Lower leg skin (tissue), 4 donors: ENCODE results near the gene KIAA0513. TPM values are rescaled to one million over a fixed set of nuclear protein-coding genes. Genes with fewer than 3 reads are reported as not detected.
A peak's percentile ranks its signal among the peaks of the same experiment; 100 is the strongest.
"Not testable (repeated sequence)": the region's sequence is repeated elsewhere in the genome, so short reads cannot be mapped to it uniquely, and the experiment has no call there.

ENCODE experiments used
- DNase-seq, 2 donors: peaks; one replicate each; pipeline ENCODE4 v3.0.0-alpha.2; 2019; ENCODE audit warnings: low spot score in 2 of 2
- H3K4me3 ChIP-seq: fragments of 200-600 bp; sonication (generic); 2 replicates; pipeline ENCODE4 v1.5.1; 2017; ENCODE audit warnings: mild to moderate bottlenecking, low read depth; ENCODE audit not compliant: poor library complexity, severe bottlenecking
- POLR2A ChIP-seq, 2 donors: fragments of 450-650 bp; IDR thresholded peaks; one replicate each; pipeline ENCODE4 v1.6.1; 2016 to 2017; ENCODE audit warnings: antibody characterized with exemption in 2 of 2, mild to moderate bottlenecking in 1 of 2, moderate library complexity in 1 of 2
- WGBS, 2 donors: methylation state at CpG; one replicate each; pipeline ENCODE4 v1.1.5; 2018; 5-methylcytosine and 5-hydroxymethylcytosine counted together
- intact Hi-C: fragments of 100-400 bp; cut with DNase I; formaldehyde crosslinking; loops from one replicate; pipeline ENCODE4 v1.15.0; 2023; ENCODE audit warnings: low total_unique reads
- total RNA-seq, 4 donors: library from RNA; depleted of rRNA; stranded (reverse); fragments of >200 nt; gene quantifications; one replicate each; pipeline ENCODE4 v1.1.0, GENCODE V29; 2016
- TF ChIP-seq, protein P1 (sequence below), 3 donors: fragments of 450-650 bp; IDR thresholded peaks; one replicate each; pipeline ENCODE4 v1.5.1; 2016; ENCODE audit warnings: antibody characterized with exemption in 3 of 3, mild to moderate bottlenecking in 3 of 3, moderate library complexity in 2 of 3

KIAA0513 gene
- total RNA-seq, 4 donors from 2014 or later, result 37.5 to 48.1 (median 39.2) TPM

DNA sequence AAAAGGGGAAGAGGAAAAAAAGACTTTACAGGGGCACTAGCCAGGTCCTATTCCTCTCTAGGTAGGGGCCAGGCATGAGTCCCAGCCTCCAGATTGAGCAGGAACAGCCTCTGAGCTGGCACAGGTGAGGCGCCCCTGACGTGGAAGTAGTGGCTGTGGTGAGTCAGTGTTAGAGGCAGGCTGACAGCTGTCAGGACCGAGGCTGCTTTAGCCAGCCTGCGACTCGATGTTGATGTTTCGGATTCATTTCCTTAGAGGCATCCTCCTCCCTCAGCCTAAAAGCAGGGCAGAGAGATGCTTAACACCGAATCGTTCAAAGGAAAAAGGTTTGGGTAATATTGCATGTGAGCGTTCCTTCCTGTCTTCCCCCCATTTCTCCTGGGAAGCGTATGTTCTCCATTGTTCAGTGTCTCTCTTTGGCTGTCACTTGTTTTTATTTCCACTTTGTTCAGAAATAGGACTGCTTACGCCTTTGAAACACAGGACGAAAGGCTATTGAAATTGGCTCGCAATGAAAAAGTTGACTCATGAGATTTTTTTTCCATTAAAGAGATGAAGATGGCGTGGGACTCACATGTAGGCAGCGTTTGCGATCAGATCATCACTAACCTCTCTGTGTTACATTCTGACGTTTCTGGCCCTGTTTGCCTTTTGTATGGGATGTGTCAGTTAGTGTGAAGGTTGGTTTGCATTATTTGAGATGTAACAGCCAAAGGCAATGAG, 1.3 kb downstream of the KIAA0513 start:
- 6 to 7% methylated on average over 17 of the region's 17 CpGs for WGBS, 2 donors
- intact Hi-C loops, result no loop called here
- no peak overlapping the region for H3K4me3 ChIP-seq
- TF ChIP-seq, protein P1, sequence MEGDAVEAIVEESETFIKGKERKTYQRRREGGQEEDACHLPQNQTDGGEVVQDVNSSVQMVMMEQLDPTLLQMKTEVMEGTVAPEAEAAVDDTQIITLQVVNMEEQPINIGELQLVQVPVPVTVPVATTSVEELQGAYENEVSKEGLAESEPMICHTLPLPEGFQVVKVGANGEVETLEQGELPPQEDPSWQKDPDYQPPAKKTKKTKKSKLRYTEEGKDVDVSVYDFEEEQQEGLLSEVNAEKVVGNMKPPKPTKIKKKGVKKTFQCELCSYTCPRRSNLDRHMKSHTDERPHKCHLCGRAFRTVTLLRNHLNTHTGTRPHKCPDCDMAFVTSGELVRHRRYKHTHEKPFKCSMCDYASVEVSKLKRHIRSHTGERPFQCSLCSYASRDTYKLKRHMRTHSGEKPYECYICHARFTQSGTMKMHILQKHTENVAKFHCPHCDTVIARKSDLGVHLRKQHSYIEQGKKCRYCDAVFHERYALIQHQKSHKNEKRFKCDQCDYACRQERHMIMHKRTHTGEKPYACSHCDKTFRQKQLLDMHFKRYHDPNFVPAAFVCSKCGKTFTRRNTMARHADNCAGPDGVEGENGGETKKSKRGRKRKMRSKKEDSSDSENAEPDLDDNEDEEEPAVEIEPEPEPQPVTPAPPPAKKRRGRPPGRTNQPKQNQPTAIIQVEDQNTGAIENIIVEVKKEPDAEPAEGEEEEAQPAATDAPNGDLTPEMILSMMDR (IDR thresholded peaks at IDR 0.05), result no peak
- TF ChIP-seq POLR2A (IDR thresholded peaks at IDR 0.05), result no peak
- peak; percentile 65 to 90 for DNase-seq

DNA sequence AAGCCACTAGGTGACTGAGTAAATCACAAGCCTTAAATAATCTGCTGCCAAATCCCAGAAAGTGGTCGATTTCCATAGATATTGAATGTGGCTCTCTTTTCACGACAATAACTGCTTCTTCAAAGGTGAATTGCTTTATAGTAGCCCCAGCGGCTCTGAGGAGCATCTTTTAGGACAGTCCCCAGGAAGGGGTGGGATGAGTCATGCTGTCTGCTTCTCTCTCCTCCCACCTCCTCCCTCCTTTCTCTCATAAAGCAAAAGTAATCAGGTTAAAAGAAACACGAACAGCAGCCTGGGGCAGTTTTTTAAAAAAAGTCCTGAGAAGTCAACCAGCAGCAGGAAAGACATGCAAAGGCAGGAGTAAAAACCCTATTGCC, 1.8 kb downstream of the KIAA0513 start:
- no peak overlapping the region for H3K4me3 ChIP-seq
- 10 to 12% methylated on average over 4 of the region's 4 CpGs for WGBS, 2 donors
- DNase-seq, result no peak
- TF ChIP-seq POLR2A (IDR thresholded peaks at IDR 0.05), result no peak
- TF ChIP-seq, protein P1 (IDR thresholded peaks at IDR 0.05), result no peak
- intact Hi-C loops, result no loop called here

DNA sequence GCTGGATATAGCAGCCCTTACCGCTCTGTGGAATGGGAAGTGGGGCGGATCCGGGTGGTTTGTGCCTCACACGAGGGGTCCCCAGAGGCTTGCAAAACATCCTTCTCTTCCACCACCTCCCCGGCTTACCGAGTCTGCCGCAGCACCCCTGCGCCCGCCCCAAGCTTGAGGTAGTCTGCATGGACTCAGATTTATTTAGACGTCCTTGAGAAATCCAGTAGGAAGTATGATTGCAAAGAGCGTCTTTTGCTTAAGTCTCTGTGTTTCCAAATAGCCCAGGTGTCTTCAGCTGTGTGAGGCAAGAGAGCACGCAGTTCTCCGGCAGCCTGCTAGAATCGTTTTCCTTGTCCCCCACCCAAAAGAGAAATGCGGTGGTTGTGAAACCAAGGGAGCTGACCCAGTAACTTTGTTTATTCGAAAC, 2.4 kb downstream of the KIAA0513 start:
- DNase-seq, result no peak
- no peak overlapping the region for H3K4me3 ChIP-seq
- WGBS, 2 donors, result 51 to 60% methylated on average over 16 of the region's 16 CpGs
- no peak for TF ChIP-seq POLR2A (IDR thresholded peaks at IDR 0.05)
- TF ChIP-seq, protein P1 (IDR thresholded peaks at IDR 0.05), result no peak
- intact Hi-C loops, result no loop called here

DNA sequence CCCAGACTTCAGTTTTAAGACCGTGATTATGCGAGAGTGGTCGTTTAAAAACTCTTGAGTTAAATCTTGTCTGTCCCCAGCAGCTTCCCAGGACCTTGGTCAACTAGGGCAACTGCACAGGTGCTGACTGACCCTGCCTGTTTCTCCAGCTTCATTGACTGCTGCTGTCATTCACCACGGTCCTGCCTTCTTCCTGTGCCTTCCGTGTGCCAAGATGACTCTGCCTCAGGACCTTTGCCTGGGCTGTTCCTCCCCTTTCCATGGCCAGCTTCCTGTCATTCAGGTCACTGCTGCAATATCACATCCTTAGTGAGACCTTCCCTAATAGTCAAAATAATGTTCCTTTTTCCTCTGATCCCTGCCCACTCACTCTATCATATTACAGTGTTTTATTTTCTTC, 3.9 kb downstream of the KIAA0513 start:
- DNase-seq, result no peak
- no peak overlapping the region for H3K4me3 ChIP-seq
- intact Hi-C loops, result no loop called here
- TF ChIP-seq, protein P1 (IDR thresholded peaks at IDR 0.05), result no peak
- TF ChIP-seq POLR2A (IDR thresholded peaks at IDR 0.05), result no peak
- 70 to 75% methylated on average over 5 of the region's 5 CpGs for WGBS, 2 donors

DNA sequence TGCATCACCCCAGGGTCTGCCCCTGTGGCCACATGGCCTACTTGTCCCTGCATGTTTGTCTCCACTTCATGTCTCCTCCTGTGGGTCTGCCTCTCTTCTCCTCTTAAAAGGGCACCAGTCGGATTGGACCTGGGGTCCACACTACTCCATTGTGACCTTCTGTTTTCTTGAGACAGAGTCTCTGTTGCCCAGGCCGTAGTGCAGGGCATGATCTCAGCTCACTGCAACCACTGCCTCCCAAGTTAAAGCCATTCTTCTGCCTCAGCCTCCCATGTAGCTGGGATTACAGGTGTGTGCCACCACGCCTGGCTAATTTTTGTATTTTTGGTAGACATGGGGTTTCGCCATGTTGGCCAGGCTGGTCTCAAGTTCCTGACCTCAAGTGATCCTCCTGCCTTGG, 4.6 kb downstream of the KIAA0513 start:
- H3K4me3 ChIP-seq, intact Hi-C loops, DNase-seq: not testable (repeated sequence)
- 99% methylated on average over 4 of the region's 4 CpGs for WGBS, 2 donors

DNA sequence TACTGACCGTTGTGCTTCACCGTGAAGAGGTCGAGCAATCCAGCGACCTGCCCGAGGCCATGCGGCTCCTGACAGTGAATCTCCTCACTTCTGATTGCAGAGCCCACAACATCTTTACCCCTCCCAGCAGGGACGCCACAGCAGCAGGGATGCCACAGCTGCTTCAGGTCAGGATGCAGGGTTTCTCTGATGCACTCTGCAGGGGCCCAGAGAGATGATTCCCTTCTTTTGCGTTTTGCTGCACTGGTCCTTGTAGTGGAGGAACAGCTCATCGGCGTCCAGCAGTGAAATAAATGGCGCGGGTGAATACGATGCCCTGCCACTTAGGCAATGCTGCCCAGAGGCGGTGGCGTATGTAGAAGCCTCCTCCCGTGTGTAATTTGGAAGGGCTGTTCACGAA, 5.6 kb downstream of the KIAA0513 start:
- TF ChIP-seq, protein P1 (IDR thresholded peaks at IDR 0.05), result no peak
- no peak for TF ChIP-seq POLR2A (IDR thresholded peaks at IDR 0.05)
- H3K4me3 ChIP-seq, result no peak overlapping the region
- DNase-seq, result no peak
- intact Hi-C loops, result no loop called here
- 87 to 90% methylated on average over 17 of the region's 17 CpGs for whole genome bisulfite sequencing, 2 donors
